ENCODE results near the gene ANKRD63.

DNA sequence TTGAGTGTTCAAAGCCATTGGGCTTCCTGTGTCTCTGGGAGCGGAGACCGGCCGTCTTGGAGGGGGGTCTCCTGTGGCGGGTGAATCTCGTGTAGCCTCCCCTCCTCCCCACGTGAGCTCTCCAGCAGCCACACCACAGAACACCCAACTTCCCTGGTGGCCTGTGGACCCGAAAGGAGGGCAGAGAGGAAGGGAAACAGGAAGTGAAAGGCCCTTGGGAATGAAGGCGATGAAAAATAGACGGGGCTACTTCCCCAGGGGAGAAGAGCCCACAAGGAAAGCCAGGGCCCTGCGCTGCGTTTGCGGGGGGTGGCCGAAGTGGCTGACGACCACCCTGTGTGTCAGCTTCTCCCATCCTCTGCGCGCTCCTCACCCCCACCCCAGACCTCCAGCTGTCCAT, 5.4 kb downstream of the ANKRD63 start:
- TF ChIP-seq CTCF (IDR thresholded peaks at IDR 0.05; ENCODE audit: low read depth, low read length) = no peak
- TF ChIP-seq POLR2A (IDR thresholded peaks at IDR 0.05; ENCODE audit: extremely low read depth, insufficient read length) = no peak

All from NB4 (cell line).